RWPE2 (cell line): ENCODE results near the gene CHCHD10.

ENCODE experiments used
- ATAC-seq: fragments of 200-7000 bp; cut with Tn5 transposase; 3 replicates; pipeline ENCODE4 v1.9.1; 2021; ENCODE audit warnings: low read depth
- DNase-seq: peaks from one replicate; pipeline ENCODE4 v3.0.0-alpha.2; 2020; ENCODE audit warnings: low spot score
- H3K27ac ChIP-seq: fragments of 450-650 bp; 2 replicates; pipeline ENCODE4 v1.5.1; 2017; ENCODE audit warnings: mild to moderate bottlenecking; ENCODE audit not compliant: poor library complexity, severe bottlenecking
- H3K27me3 ChIP-seq: fragments of 250-450 bp; sonication (Bioruptor Pico); 2 replicates; pipeline ENCODE4 v1.5.1; 2021; ENCODE audit warnings: mild to moderate bottlenecking, moderate library complexity; ENCODE audit not compliant: insufficient read depth, poor library complexity, severe bottlenecking
- H3K36me3 ChIP-seq: fragments of 250-450 bp; sonication (Bioruptor Pico); 2 replicates; pipeline ENCODE4 v1.5.1; 2020; ENCODE audit warnings: low read depth, mild to moderate bottlenecking, moderate library complexity
- H3K4me1 ChIP-seq: fragments of 250-450 bp; sonication (Bioruptor Pico); 2 replicates; pipeline ENCODE4 v1.5.1; 2021; ENCODE audit warnings: mild to moderate bottlenecking, moderate library complexity; ENCODE audit not compliant: insufficient read depth, poor library complexity, severe bottlenecking
- H3K4me3 ChIP-seq: fragments of 250-450 bp; sonication (Bioruptor Pico); 2 replicates; pipeline ENCODE4 v1.5.1; 2021; ENCODE audit warnings: mild to moderate bottlenecking, moderate library complexity; ENCODE audit not compliant: severe bottlenecking
- H3K9me3 ChIP-seq: fragments of 250-450 bp; sonication (Bioruptor Pico); 2 replicates; pipeline ENCODE4 v1.5.1; 2021; ENCODE audit warnings: mild to moderate bottlenecking, moderate library complexity; ENCODE audit not compliant: severe bottlenecking
- TF ChIP-seq, protein P1 (sequence below): fragments of 450-650 bp; IDR thresholded peaks from one replicate; pipeline ENCODE4 v1.5.1; 2017; ENCODE audit warnings: mild to moderate bottlenecking, moderate library complexity; ENCODE audit not compliant: poor library complexity, severe bottlenecking

Gene CHCHD10

DNA sequence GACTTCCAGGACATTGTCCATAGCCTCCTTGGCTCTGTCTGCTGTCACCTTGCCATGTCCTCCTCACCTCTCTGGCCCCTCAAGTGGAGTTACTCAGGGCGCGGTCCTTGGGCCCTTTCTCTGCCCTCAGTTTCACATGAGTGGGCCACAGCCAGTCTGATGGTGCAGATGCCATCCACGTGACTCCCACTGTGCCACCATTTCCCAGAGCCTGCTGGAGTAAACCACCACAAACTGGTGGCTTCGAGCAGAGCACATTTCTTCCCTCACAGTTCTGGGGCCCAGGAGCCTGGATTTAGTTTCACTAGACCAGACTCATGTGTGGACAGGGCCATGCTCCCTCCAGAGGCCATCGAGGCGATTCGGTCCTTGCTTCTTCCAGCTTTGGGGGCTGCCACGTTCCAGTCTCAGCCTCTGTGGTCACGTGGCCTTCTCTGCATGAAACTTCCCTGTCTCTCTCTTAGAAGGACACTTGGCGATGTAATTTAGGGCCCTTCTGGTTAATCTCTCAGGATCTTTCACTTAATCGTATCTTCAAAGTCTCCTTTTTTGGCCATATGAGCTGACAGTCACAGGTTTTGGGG lies 33.6 kb upstream of the CHCHD10 start:
- Histone ChIP-seq H3K4me1 (no peaks in the 10 kb centered on the region), H3K36me3 (peaks cover 78% of the 10 kb centered on the region), H3K27ac (no peak overlapping the region), H3K9me3 (no peaks in the 10 kb centered on the region), H3K27me3 (no peaks in the 10 kb centered on the region), H3K4me3 (no peak overlapping the region)
- TF ChIP-seq, protein P1, sequence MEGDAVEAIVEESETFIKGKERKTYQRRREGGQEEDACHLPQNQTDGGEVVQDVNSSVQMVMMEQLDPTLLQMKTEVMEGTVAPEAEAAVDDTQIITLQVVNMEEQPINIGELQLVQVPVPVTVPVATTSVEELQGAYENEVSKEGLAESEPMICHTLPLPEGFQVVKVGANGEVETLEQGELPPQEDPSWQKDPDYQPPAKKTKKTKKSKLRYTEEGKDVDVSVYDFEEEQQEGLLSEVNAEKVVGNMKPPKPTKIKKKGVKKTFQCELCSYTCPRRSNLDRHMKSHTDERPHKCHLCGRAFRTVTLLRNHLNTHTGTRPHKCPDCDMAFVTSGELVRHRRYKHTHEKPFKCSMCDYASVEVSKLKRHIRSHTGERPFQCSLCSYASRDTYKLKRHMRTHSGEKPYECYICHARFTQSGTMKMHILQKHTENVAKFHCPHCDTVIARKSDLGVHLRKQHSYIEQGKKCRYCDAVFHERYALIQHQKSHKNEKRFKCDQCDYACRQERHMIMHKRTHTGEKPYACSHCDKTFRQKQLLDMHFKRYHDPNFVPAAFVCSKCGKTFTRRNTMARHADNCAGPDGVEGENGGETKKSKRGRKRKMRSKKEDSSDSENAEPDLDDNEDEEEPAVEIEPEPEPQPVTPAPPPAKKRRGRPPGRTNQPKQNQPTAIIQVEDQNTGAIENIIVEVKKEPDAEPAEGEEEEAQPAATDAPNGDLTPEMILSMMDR = no peak
- DNase-seq (no peak), ATAC-seq (no peak)

GRCh38 chr22:23800297-23801237 lies 32.8 kb upstream of the CHCHD10 start:
- ATAC-seq = no peak
- H3K4me1 ChIP-seq = no peaks in the 10 kb centered on the region
- no peaks in the 10 kb centered on the region for H3K9me3 ChIP-seq
- no peaks in the 10 kb centered on the region for H3K27me3 ChIP-seq
- H3K4me3 ChIP-seq = no peak overlapping the region
- peaks cover 79% of the 10 kb centered on the region for H3K36me3 ChIP-seq
- no peak for DNase-seq
- no peak overlapping the region for H3K27ac ChIP-seq
- TF ChIP-seq, protein P1 = no peak

DNA sequence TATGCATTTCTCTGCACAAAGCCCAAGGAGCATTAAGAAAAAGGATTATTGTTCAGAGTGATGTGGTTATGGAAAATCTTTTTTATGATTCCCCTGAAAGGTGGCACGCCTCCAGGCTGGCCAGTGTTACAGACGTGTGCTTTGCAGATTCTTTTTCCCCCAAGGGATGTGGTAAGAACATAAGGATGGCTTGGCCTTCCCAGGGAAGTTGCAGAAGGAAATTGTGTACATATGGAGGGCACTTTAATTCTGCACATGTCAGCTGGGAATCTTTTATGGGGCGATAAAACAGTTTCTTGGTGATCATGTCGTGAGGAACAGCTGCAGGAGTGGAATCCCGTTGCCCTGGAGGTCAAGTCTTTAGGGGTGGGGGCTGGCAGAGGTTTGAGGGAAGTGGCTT lies 28.7 kb upstream of the CHCHD10 start:
- H3K27ac ChIP-seq = no peak overlapping the region
- DNase-seq (no peak), ATAC-seq (no peak)
- no peaks in the 10 kb centered on the region for H3K27me3 ChIP-seq
- peaks cover 74% of the 10 kb centered on the region for H3K36me3 ChIP-seq
- no peaks in the 10 kb centered on the region for H3K9me3 ChIP-seq
- TF ChIP-seq, protein P1 = no peak
- H3K4me1 ChIP-seq = no peaks in the 10 kb centered on the region
- no peak overlapping the region for H3K4me3 ChIP-seq

DNA sequence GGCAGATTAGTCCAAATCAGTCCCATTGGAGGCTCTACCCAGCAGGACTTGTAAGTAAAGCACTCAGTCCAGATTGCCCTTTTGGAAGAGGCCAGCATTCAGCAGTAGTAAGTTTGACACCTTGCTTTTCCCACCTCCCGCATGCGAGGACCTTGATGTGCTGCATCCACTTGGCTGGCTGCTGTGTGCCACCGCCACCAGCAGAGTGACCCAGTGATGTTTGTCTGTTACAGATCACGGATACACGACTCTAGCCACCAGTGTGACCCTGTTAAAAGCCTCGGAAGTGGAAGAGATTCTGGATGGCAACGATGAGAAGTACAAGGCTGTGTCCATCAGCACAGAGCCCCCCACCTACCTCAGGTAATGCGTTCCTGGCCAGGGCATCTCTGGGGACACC lies 25.6 kb upstream of the CHCHD10 start:
- Histone ChIP-seq H3K36me3 (peaks cover 82% of the 10 kb centered on the region), H3K4me1 (no peaks in the 10 kb centered on the region), H3K4me3 (no peak overlapping the region), H3K27ac (no peak overlapping the region), H3K27me3 (no peaks in the 10 kb centered on the region), H3K9me3 (no peaks in the 10 kb centered on the region)
- TF ChIP-seq, protein P1 = no peak
- no peak for ATAC-seq
- DNase-seq = no peak
